SKM-1 treated with dmso at 0.1 percent for 144 hours (cell line): ENCODE measurements around the gene NCKAP5L.
A peak's percentile ranks its signal among the peaks of the same experiment; 100 is the strongest.

Experiments
- DNase-seq: peaks from one replicate; lab custom pipeline; 2025; ENCODE audit not compliant: unreplicated experiment; lab: John Stamatoyannopoulos, UW

Gene NCKAP5L

GRCh38 chr12:49824895-49825294, 3.3 kb downstream of the NCKAP5L start:
- DNase-seq = peak; percentile 64

GRCh38 chr12:49824416-49824815, 3.8 kb downstream of the NCKAP5L start:
- no peak for DNase-seq

- no peak for DNase-seq
Measured at GRCh38 chr12:49823951-49824350, 4.3 kb downstream of the NCKAP5L start.

- no peak for DNase-seq
Measured at GRCh38 chr12:49823350-49823749, 4.9 kb downstream of the NCKAP5L start.

- DNase-seq = no peak
Measured at GRCh38 chr12:49821373-49822287, 6.6 kb downstream of the NCKAP5L start.

GRCh38 chr12:49819786-49820185, 8.4 kb downstream of the NCKAP5L start:
- DNase-seq = no peak

- no peak for DNase-seq
Measured at GRCh38 chr12:49818241-49818895, 9.8 kb downstream of the NCKAP5L start.

- no peak for DNase-seq
Measured at GRCh38 chr12:49813131-49813530, 15.1 kb downstream of the NCKAP5L start.

GRCh38 chr12:49811961-49812401, 16.2 kb downstream of the NCKAP5L start:
- DNase-seq = no peak

GRCh38 chr12:49811136-49811535, 17.1 kb downstream of the NCKAP5L start:
- no peak for DNase-seq

GRCh38 chr12:49809906-49810389, 18.3 kb downstream of the NCKAP5L start:
- no peak for DNase-seq

- DNase-seq = no peak
Measured at GRCh38 chr12:49809381-49809905, 18.8 kb downstream of the NCKAP5L start.

GRCh38 chr12:49808686-49809380, 19.4 kb downstream of the NCKAP5L start:
- DNase-seq = no peak

GRCh38 chr12:49807991-49808580, 20.1 kb downstream of the NCKAP5L start:
- no peak for DNase-seq

GRCh38 chr12:49806877-49807276, 21.3 kb downstream of the NCKAP5L start:
- DNase-seq = no peak

- no peak for DNase-seq
Measured at GRCh38 chr12:49806321-49806813, 21.8 kb downstream of the NCKAP5L start.

GRCh38 chr12:49805409-49805808, 22.8 kb downstream of the NCKAP5L start:
- no peak for DNase-seq

- no peak for DNase-seq
Measured at GRCh38 chr12:49804821-49805220, 23.4 kb downstream of the NCKAP5L start.

GRCh38 chr12:49803693-49804450, 24.3 kb downstream of the NCKAP5L start:
- DNase-seq = no peak
